ENCODE data around the gene CYP2B6.
"Not testable (repeated sequence)": the region's sequence is repeated elsewhere in the genome, so short reads cannot be mapped to it uniquely, and the experiment has no call there.

The CYP2B6 gene

GRCh38 chr19:40990972-40991381, at the start of gene CYP2B6:
Gene CYP2B6, plus strand, starts transcription at chr19:40991282. Its CDS starts 24 bp downstream, at chr19:40991306.
- DNase-seq: no peak

DNA sequence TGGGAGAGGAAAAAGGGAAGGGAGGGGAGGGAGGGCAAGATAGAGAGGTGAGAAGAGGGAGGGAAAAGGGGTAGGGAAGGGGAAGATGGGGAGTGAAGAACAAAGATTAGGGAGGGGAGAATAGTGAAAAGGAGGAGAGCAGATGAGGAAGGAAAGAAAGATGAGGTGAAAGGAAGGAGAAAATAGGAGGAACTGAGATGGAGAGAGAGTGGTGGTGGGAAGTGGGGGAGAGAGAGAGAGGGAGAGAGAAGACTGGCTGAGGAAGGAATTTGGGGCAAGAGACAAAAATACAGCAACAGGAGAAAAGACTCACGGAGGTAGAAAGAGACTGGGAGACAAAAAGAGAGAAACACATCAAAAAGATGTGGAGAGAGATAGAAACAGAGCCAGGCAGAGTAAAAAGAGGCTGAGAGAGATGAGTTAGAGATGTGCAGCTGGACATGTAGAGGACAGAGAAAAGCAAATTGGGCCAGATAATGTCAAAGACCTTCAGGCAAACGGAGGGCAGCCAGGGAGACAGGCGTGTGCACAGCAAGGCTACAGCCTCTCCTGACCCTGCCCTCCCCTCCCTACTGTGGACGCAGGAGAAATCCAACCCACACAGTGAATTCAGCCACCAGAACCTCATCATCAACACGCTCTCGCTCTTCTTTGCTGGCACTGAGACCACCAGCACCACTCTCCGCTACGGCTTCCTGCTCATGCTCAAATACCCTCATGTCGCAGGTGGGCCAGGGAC, 49.4 kb upstream of the CYP2B6 start:
- DNase-seq: no peak

- DNase-seq: no peak
Measured at GRCh38 chr19:40945645-40946044, 45.4 kb upstream of the CYP2B6 start.

GRCh38 chr19:40947114-40947513, 44.0 kb upstream of the CYP2B6 start:
- DNase-seq: no peak

DNA sequence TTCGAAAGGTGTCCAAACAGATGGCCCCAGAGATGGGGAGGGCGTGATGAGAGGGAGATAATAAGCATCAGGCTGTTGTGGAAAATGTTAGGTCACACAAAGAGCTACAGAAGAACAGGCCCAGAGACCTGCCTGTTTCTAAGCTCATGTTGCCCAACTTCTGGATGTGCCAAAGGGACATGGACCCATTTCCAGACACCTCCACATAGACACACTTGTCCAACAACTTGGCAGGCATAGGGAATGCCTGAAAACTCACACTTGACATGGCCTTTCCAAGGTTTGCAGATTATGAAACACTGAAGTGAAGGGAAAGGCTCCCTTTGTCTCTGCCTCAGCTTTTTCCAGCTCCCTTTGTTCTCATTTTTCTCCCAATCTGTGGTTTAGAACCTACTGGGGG, 43.5 kb upstream of the CYP2B6 start:
- DNase-seq: no peak

DNA sequence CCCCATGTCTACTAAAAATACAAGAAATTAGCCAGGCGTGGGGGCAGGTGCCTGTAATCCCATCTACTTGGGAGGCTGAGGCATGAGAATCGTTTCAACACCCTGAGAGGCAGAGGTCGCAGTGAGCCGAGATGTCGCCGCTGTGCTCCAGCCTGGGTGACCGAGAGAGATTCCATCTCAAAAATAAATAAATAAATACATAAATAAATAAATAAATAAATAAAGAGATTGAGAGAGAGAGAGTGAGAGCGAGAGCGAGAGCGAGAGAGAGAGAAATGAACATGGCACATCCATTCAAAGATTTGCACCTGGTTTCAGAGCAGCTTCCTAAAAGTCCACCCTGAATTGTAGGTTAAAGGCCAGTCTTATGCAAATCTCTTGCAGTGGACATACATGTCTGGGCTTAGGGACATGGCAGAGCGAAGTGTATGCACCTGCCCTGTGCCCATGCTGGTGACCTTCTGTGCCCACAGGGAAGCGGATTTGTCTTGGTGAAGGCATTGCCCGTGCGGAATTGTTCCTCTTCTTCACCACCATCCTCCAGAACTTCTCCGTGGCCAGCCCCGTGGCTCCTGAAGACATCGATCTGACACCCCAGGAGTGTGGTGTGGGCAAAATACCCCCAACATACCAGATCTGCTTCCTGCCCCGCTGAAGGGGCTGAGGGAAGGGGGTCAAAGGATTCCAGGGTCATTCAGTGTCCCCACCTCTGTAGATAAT, 42.3 kb upstream of the CYP2B6 start:
- no peak for DNase-seq

GRCh38 chr19:40954573-40954972, 36.5 kb upstream of the CYP2B6 start:
- DNase-seq: no peak

DNA sequence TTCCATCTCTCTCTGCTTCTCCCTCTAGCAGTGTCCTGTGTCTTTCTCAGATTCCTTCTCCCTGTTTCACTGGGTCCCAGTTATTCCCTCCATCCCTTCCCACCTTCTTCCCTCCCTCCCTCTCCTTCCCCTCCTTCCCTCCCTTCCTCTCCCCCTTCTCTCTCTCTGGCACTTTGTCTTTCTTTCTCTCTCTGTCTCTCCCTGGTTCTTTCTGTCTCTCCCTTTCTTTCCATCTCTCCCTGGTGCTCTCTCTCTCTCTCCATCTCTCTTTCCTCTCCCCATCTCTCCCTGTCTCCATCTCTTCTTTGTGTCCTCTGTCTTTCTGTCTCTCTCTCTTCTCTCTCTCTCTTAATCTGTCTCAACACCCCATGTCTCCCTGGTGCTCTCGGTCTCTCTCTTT, 31.7 kb upstream of the CYP2B6 start:
- DNase-seq: no peak

- DNase-seq: no peak
Measured at GRCh38 chr19:40960062-40960685, 30.9 kb upstream of the CYP2B6 start.

GRCh38 chr19:40960780-40961179, 30.3 kb upstream of the CYP2B6 start:
- DNase-seq: no peak

DNA sequence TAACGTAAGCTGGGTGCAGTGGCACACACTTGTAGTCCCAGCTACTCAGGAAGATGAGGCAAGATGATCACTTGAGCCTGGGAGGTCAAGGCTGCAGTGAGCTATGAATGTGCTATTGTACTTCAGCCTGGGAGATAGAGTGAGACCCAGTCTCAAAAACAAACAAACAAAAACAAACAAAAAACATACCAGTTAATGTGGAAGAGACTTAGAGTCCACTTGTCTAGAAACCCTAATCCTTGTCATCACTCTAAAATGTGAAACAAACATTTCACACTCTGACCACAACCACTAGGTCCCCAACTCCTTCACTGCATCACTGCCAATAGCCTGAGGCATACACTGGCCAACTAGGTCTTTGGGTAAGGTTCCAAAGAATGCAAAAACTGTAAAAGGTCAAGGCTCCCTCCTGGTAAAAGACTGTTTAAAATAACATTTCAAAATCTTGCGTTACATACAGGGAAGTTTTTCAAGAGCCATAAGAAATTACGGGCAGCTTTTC, 28.6 kb upstream of the CYP2B6 start:
- DNase-seq: no peak

DNA sequence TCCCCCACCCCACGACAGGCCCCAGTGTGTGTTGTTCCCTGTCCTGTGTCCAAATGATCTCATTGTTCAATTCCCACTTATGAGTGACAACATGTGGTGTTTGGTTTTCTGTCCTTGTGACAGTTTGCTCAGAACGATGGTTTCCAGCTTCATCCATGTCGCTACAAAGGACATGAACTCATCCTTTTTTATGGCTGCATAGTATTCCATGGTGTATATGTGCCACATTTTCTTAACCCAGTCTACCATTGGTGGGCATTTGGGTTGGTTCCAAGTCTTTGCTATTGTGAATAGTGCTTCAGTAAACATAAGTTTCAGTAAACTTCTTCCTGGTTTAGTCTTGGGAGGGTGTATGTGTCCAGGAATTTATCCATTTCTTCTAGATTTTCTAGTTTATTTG, 26.7 kb upstream of the CYP2B6 start:
- not testable (repeated sequence) for DNase-seq

GRCh38 chr19:40965351-40965750, 25.7 kb upstream of the CYP2B6 start:
- DNase-seq: not testable (repeated sequence)

GRCh38 chr19:40966591-40966990, 24.5 kb upstream of the CYP2B6 start:
- DNase-seq: not testable (repeated sequence)

GRCh38 chr19:40968065-40968464, 23.0 kb upstream of the CYP2B6 start:
- not testable (repeated sequence) for DNase-seq

DNA sequence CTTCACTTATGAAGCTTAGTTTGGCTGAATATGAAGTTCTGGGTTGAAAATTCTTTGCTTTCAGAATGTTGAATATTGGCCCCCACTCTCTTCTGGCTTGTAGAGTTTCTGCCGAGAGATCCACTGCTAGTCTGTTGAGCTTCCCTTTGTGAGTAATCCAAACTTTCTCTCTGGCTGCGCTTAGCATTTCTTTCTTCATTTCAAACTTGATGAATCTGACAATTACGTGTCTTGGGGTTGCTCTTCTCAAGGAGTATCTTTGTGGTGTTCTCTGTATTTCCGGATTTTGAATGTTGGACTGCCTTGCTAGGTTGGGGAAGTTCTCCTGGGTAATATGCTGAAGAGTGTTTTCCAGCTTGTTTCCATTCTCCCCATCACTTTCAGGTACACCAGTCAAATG, 21.4 kb upstream of the CYP2B6 start:
- DNase-seq: not testable (repeated sequence)

DNA sequence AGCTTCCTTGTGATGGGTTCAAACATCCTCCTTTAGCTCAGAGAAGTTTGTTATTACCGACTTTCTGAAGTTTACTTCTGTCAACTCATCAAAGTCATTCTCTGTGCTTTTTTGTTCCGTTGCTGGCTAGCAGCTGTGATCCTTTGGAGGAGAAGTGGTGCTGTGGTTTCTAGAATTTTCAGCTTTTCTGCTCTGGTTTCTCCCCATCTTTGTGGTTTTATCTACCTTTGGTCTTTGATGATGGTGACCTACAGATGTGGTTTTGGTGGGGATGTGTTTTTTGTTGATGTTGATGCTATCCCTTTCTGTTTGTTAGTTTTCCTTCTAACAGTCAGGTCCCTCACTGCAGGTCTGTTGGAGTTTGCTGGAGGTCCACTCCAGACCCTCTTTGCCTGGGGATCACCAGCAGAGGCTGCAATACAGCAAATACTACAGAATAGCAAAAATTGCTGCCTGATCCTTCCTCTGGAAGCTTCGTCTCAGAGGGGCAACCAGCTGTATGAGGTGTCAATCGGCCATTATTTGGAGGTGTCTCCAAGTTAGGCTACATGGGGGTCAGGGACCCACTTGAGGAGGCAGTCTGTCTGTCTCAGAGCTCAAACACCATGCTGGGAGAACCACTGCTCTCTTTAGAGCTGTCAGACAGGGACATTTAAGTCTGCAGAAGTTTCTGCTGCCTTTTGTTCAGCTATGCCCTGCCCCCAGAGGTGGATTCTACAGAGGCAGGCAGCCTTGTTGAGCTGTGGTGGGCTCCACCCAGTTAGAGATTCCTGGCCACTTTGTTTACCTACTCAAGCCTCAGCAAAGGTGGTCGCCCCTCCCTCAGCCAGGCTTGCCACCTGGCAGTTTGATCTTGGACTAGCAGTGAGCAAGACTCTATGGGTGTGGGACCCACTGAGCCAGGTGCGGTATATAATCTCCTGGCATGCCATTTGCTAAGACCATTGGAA, 20.4 kb upstream of the CYP2B6 start:
- not testable (repeated sequence) for DNase-seq

- DNase-seq: peak; percentile 55 to 71 (median 63)
Measured at GRCh38 chr19:40974633-40975037, 16.4 kb upstream of the CYP2B6 start.

DNA sequence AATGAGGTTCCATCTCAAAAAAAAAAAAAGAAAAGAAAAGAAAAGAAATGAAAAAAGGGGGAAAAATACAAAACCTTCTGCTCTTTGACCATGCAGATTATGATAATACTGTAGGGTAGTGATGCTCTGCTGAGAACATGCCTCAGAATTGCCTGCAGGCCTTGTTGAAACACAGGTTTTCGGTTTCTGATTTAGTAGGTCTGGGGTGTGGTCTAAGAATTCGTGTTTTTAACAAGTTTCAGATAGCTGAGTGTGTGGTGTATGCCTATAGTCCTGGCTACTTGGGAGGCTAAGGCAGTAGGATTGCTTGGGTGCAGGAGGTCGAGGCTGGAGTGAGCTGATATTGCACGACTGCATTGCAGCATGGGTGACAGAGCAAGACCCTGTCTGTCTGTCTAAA, 14.9 kb upstream of the CYP2B6 start:
- DNase-seq: no peak

DNA sequence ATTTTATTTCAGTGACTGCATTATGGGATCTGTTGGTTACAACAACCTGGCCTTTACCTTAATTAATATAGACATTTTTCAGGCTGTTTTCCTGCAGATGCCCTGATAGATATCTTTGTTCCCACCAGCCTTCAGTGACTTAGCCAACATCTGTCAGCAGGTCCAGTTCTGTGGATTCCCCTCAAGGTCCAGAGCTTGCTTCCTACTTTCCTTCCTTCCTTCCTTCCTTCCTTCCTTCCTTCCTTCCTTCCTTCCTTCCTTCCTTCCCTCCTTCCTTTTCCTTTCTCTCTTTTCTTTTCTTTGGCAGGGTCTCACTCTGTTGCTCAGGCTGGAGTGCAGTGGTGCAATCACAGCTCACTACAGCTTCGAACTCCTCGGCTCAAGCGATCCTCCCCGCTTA, 14.4 kb upstream of the CYP2B6 start:
- DNase-seq: no peak

DNA sequence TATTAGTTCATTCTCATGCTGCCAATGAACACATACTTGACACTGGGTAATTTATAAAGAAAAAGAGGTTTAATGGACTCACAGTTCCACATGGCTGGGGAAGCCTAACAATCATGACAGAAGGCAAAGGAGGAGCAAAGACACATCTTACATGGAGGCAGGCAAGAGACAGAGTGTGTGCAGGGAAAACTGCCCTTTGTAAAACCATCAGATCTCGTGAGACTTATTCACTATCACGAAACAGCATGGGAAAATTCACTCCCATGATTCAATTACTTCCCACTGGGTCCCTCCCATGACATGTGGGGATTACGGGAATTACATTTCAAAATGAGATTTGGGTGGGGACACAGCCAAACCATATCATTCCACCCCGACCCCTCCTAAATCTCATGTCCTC, 11.3 kb upstream of the CYP2B6 start:
- not testable (repeated sequence) for DNase-seq

DNA sequence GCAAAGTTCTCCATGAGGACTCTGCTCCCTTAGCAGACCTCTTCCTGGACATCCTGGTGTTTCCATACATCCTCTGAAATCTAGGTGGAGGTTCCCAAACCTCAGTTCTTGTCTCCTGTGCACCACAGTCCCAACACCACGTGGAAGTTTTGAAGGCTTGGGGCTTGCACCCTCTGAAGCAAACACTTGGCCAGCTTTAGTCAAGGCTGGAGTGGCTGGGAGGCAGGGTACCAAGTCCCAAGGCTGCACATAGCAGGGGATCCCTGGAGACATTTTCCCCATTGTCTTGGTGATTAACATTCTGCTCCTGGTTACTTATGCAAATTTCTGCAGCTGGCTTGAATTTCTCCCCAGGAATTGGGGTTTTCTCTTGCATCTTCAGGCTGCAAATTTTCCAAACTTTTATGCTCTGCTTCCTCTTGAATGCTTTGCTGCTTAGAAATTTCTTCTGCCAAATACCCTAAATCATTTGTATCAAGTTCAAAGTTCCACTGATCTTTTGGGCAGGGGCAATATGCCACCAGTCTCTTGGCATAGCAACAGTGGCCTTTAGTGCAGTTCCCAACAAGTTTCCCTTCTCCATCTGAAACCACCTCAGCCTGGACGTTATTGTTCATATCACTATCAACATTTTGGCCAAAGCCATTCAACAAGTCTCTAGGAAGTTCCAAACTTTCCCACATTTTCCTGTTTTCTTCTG, 10.2 kb upstream of the CYP2B6 start:
- DNase-seq: not testable (repeated sequence)

Data from activated CD4-positive, CD25-positive, alpha-beta regulatory T cell (primary cell).